CD4-positive, alpha-beta T cell treated with Interleukin-10 for 1 hour (primary cell): ENCODE results near the gene MTFR2.

ENCODE experiments used
- DNase-seq: peaks from one replicate; pipeline ENCODE4 v3.0.0-alpha.2; 2020

Gene MTFR2

GRCh38 chr6:136249811-136250685 lies at the start of gene MTFR2:
TSS of gene MTFR2 (minus strand) at chr6:136250311. CDS start at chr6:136249099, 1,212 bp downstream.
- peak; percentile 98 for DNase-seq

- DNase-seq, result no peak
Measured at GRCh38 chr6:136294621-136295020, 44.5 kb upstream of the MTFR2 start.

GRCh38 chr6:136290410-136291010 lies 40.4 kb upstream of the MTFR2 start:
- DNase-seq, result peak; percentile 92

GRCh38 chr6:136289579-136290409 lies 39.7 kb upstream of the MTFR2 start, which contains the start of gene BCLAF1:
TSS of gene BCLAF1 (minus strand) at chr6:136289846. CDS start at chr6:136279866, 9,980 bp downstream.
- peak; percentile 100 for DNase-seq

- DNase-seq, result peak; percentile 95
Measured at GRCh38 chr6:136289327-136289578, 39.1 kb upstream of the MTFR2 start.

- DNase-seq, result peak; percentile 98
Measured at GRCh38 chr6:136288566-136289326, 38.6 kb upstream of the MTFR2 start.

GRCh38 chr6:136284909-136285308 lies 34.8 kb upstream of the MTFR2 start:
- DNase-seq, result peak; percentile 33

GRCh38 chr6:136282906-136283305 lies 32.8 kb upstream of the MTFR2 start:
- DNase-seq, result no peak

GRCh38 chr6:136280032-136280609 lies 30.0 kb upstream of the MTFR2 start:
- no peak for DNase-seq

GRCh38 chr6:136274062-136274461 lies 24.0 kb upstream of the MTFR2 start:
- no peak for DNase-seq

- DNase-seq, result no peak
Measured at GRCh38 chr6:136265101-136265500, 15.0 kb upstream of the MTFR2 start.

GRCh38 chr6:136262940-136263339 lies 12.8 kb upstream of the MTFR2 start:
- DNase-seq, result no peak

GRCh38 chr6:136254851-136255466 lies 4.8 kb upstream of the MTFR2 start:
- DNase-seq, result no peak

GRCh38 chr6:136253734-136254133 lies 3.6 kb upstream of the MTFR2 start:
- DNase-seq, result no peak

- DNase-seq, result no peak
Measured at GRCh38 chr6:136252441-136252840, 2.3 kb upstream of the MTFR2 start.

- no peak for DNase-seq
Measured at GRCh38 chr6:136251394-136251793, 1.3 kb upstream of the MTFR2 start.

- no peak for DNase-seq
Measured at GRCh38 chr6:136250686-136251008, 536 bp upstream of the MTFR2 start.

- DNase-seq, result no peak
Measured at GRCh38 chr6:136249336-136249735, 775 bp downstream of the MTFR2 start.

GRCh38 chr6:136244061-136244616 lies 6.0 kb downstream of the MTFR2 start:
- DNase-seq, result no peak

- DNase-seq, result no peak
Measured at GRCh38 chr6:136236466-136237293, 13.4 kb downstream of the MTFR2 start.

- DNase-seq, result no peak
Measured at GRCh38 chr6:136235233-136235564, 14.9 kb downstream of the MTFR2 start.
